HG03135 (cell line): ENCODE measurements around the gene GALNT16.
"Not testable (repeated sequence)": the region's sequence is repeated elsewhere in the genome, so short reads cannot be mapped to it uniquely, and the experiment has no call there.

ENCODE experiments used
- ATAC-seq: cut with Tn5 transposase; IDR thresholded peaks from one replicate; pipeline ENCODE4 v1.9.1; 2021; ENCODE audit warnings: mild to moderate bottlenecking, moderate library complexity; ENCODE audit not compliant: unreplicated experiment

Gene GALNT16

GRCh38 chr14:69259168-69259526 lies 811 bp upstream of the GALNT16 start:
- ATAC-seq, result no peak

GRCh38 chr14:69260190-69260860 lies 367 bp downstream of the GALNT16 start:
- no peak for ATAC-seq

GRCh38 chr14:69260861-69261564 lies 1.1 kb downstream of the GALNT16 start:
- ATAC-seq, result no peak

- no peak for ATAC-seq
Measured at GRCh38 chr14:69261761-69262331, 1.9 kb downstream of the GALNT16 start.

- ATAC-seq, result no peak
Measured at GRCh38 chr14:69262516-69262915, 2.6 kb downstream of the GALNT16 start.

GRCh38 chr14:69263364-69263763 lies 3.4 kb downstream of the GALNT16 start:
- no peak for ATAC-seq

GRCh38 chr14:69263771-69264170 lies 3.8 kb downstream of the GALNT16 start:
- ATAC-seq, result no peak

GRCh38 chr14:69266572-69267345 lies 6.8 kb downstream of the GALNT16 start:
- no peak for ATAC-seq

GRCh38 chr14:69267492-69267891 lies 7.5 kb downstream of the GALNT16 start:
- no peak for ATAC-seq

- ATAC-seq, result no peak
Measured at GRCh38 chr14:69268223-69268622, 8.3 kb downstream of the GALNT16 start.

GRCh38 chr14:69268763-69269162 lies 8.8 kb downstream of the GALNT16 start:
- no peak for ATAC-seq

- ATAC-seq, result no peak
Measured at GRCh38 chr14:69269381-69269780, 9.4 kb downstream of the GALNT16 start.

- no peak for ATAC-seq
Measured at GRCh38 chr14:69270097-69270496, 10.1 kb downstream of the GALNT16 start.

- ATAC-seq, result no peak
Measured at GRCh38 chr14:69270795-69271708, 11.1 kb downstream of the GALNT16 start.

- no peak for ATAC-seq
Measured at GRCh38 chr14:69274321-69274720, 14.4 kb downstream of the GALNT16 start.

GRCh38 chr14:69275331-69275730 lies 15.4 kb downstream of the GALNT16 start:
- no peak for ATAC-seq

- ATAC-seq, result not testable (repeated sequence)
Measured at GRCh38 chr14:69277356-69277755, 17.4 kb downstream of the GALNT16 start.

GRCh38 chr14:69280746-69281291 lies 20.9 kb downstream of the GALNT16 start:
- no peak for ATAC-seq

GRCh38 chr14:69281450-69282169 lies 21.7 kb downstream of the GALNT16 start:
- no peak for ATAC-seq

- no peak for ATAC-seq
Measured at GRCh38 chr14:69282448-69282847, 22.5 kb downstream of the GALNT16 start.
